MCF 10A (cell line): ENCODE results near the gene PTPRT. TPM values are rescaled to one million over a fixed set of nuclear protein-coding genes. Genes with fewer than 3 reads are reported as not detected.

Experiments
- BruUV-seq: library from RNA; stranded (reverse); fragments of 400-500 nt; replicated peaks from 2 replicates; lab custom pipeline; 2021; lab: Mats Ljungman, UMichigan
- CTCF ChIA-PET: fragments of 300-600 bp; sonication (Branson Sonifier 250); formaldehyde crosslinking; extraction: SDS; loops from one replicate; lab custom pipeline; 2021; ENCODE audit warnings: antibody characterized with exemption, inconsistent platforms; lab: Yijun Ruan, JAX
- POLR2A ChIA-PET: fragments of 300-600, 350-650 bp; sonication (Branson Sonifier 250); formaldehyde crosslinking; extraction: SDS; loops from one replicate; lab custom pipeline; 2020; ENCODE audit warnings: antibody characterized with exemption, inconsistent platforms; lab: Yijun Ruan, JAX
- DNase-seq: peaks from one replicate; pipeline ENCODE4 v3.0.0-alpha.2; 2018; ENCODE audit not compliant: unreplicated experiment
- H3K27ac Mint-ChIP-seq: one replicate; pipeline ENCODE4 v1.8.0; 2022; ENCODE audit warnings: mild to moderate bottlenecking, low read depth, mixed read lengths; ENCODE audit not compliant: unreplicated experiment
- H3K27me3 Mint-ChIP-seq: one replicate; pipeline ENCODE4 v1.8.0; 2022; ENCODE audit warnings: mixed read lengths; ENCODE audit not compliant: insufficient read depth, unreplicated experiment
- H3K36me3 Mint-ChIP-seq: one replicate; pipeline ENCODE4 v1.8.0; 2022; ENCODE audit warnings: mild to moderate bottlenecking, moderate library complexity, mixed read lengths; ENCODE audit not compliant: insufficient read depth, unreplicated experiment
- H3K4me1 Mint-ChIP-seq: one replicate; pipeline ENCODE4 v1.8.0; 2022; ENCODE audit warnings: mixed read lengths; ENCODE audit not compliant: insufficient read depth, unreplicated experiment
- H3K4me3 Mint-ChIP-seq: one replicate; pipeline ENCODE4 v1.8.0; 2022; ENCODE audit warnings: mild to moderate bottlenecking, moderate library complexity, mixed read lengths; ENCODE audit not compliant: unreplicated experiment
- H3K9me3 Mint-ChIP-seq: one replicate; pipeline ENCODE4 v1.8.0; 2022; ENCODE audit warnings: mixed read lengths; ENCODE audit not compliant: unreplicated experiment
- intact Hi-C: fragments of 100-400 bp; cut with micrococcal nuclease; formaldehyde crosslinking; loops from 2 replicates; pipeline ENCODE4 v1.14.1; 2022
- total RNA-seq: library from RNA; stranded (reverse); gene quantifications from 2 replicates; pipeline ENCODE4 v1.2.3, GENCODE V29; 2022
- TF ChIP-seq, protein P1 (sequence below): fragments of 200-600 bp; IDR thresholded peaks from one replicate; pipeline ENCODE4 v1.8.0; 2022; ENCODE audit warnings: antibody characterized with exemption, mild to moderate bottlenecking; ENCODE audit not compliant: unreplicated experiment

Gene PTPRT
- total RNA-seq, 1 experiment from 2014 or later = not detected

DNA sequence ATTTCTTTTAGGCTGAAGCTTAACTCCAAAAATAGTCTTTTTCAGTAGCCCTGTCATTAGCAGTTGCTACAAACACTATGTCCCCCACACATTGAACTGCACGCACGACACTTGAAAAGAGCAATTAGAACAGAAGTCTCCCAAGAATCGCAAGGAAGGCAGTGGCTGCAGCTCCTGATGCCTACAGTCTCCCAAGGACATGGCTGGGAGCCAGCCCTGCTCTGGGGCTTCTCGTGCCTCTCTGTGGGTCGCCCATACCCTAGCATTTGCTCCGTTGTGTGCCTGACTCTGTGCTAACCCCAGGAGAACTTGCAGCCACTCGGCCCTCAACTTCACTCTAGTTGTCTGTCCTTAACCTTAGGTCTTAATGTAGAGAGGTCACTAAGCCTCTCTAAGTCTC, 454.2 kb downstream of the PTPRT start:
- no peaks in the 10 kb centered on the region for H3K27me3 Mint-ChIP-seq
- H3K27ac Mint-ChIP-seq = no peak overlapping the region
- H3K4me3 Mint-ChIP-seq = no peak overlapping the region
- TF ChIP-seq, protein P1, sequence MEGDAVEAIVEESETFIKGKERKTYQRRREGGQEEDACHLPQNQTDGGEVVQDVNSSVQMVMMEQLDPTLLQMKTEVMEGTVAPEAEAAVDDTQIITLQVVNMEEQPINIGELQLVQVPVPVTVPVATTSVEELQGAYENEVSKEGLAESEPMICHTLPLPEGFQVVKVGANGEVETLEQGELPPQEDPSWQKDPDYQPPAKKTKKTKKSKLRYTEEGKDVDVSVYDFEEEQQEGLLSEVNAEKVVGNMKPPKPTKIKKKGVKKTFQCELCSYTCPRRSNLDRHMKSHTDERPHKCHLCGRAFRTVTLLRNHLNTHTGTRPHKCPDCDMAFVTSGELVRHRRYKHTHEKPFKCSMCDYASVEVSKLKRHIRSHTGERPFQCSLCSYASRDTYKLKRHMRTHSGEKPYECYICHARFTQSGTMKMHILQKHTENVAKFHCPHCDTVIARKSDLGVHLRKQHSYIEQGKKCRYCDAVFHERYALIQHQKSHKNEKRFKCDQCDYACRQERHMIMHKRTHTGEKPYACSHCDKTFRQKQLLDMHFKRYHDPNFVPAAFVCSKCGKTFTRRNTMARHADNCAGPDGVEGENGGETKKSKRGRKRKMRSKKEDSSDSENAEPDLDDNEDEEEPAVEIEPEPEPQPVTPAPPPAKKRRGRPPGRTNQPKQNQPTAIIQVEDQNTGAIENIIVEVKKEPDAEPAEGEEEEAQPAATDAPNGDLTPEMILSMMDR = no peak
- intact Hi-C loops = no loop called here
- H3K4me1 Mint-ChIP-seq = no peaks in the 10 kb centered on the region
- BruUV-seq = no TSS peak
- no peaks in the 10 kb centered on the region for H3K36me3 Mint-ChIP-seq
- H3K9me3 Mint-ChIP-seq = peaks cover 67% of the 10 kb centered on the region
- ChIA-PET CTCF (no interaction called here), POLR2A (no interaction called here)
- no peak for DNase-seq

DNA sequence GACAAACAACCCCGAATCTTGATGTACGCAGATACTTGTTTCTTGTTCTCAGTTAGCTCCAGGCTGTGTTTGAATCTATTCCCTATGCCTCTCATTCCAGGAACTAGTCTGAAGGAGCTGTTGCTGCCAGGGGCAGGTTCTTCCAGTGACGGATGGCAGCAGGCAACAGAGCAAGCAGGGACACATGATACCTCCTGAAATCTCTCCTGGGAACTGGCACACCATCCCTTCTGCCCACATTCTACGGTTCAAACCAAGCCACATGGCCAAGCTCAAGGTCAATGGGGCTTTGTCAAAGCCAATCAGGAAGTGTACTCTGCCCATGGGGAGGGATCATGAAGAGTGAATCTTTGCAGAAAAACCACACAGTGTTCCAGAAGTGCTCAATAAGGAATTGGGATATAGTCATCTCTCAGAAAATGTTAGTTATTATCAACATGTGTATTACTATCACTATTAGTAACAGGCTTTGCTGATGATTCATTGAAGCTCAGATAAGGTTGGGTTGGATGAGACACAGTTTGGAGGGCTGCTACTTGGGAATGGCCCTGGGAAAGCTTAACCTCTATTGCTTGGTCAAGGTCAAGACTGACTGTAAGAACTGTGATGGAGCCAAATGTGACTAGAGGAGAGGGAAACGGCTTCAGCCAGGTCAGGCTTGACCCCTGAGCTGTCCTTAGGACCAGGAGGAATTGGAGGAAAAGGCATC, 454.9 kb downstream of the PTPRT start:
- no peak overlapping the region for H3K4me3 Mint-ChIP-seq
- no peaks in the 10 kb centered on the region for H3K36me3 Mint-ChIP-seq
- no peaks in the 10 kb centered on the region for H3K27me3 Mint-ChIP-seq
- intact Hi-C loops = no loop called here
- no TSS peak for BruUV-seq
- ChIA-PET POLR2A (no interaction called here), CTCF (no interaction called here)
- TF ChIP-seq, protein P1 = no peak
- H3K27ac Mint-ChIP-seq = no peak overlapping the region
- no peaks in the 10 kb centered on the region for H3K4me1 Mint-ChIP-seq
- DNase-seq = no peak
- peaks cover 73% of the 10 kb centered on the region for H3K9me3 Mint-ChIP-seq

DNA sequence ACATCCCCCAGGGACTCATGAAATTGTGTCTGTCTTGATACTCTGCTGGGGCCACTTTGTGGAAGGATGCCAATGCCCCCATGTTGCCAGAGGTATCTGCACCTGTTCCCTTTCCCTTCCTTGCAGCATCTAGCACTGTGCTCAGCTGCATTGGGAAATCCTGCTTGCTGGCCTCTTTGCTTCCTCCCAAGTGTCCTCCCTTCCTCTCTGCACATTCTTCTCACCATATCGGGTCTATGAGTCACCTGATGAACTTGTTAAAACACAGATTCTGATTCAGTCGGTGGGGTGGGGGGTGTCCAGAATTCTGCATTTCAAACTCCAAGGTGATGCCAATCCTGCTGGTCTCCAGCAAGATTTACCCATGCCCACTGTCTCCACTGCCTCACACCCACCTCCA, 467.8 kb downstream of the PTPRT start:
- no TSS peak for BruUV-seq
- Mint-ChIP-seq H3K27ac (no peak overlapping the region), H3K27me3 (no peaks in the 10 kb centered on the region), H3K36me3 (no peaks in the 10 kb centered on the region), H3K4me1 (no peaks in the 10 kb centered on the region), H3K4me3 (no peak overlapping the region), H3K9me3 (peaks cover 14% of the 10 kb centered on the region)
- TF ChIP-seq, protein P1 = no peak
- no peak for DNase-seq
- intact Hi-C loops = no loop called here
- ChIA-PET POLR2A (no interaction called here), CTCF (no interaction called here)

DNA sequence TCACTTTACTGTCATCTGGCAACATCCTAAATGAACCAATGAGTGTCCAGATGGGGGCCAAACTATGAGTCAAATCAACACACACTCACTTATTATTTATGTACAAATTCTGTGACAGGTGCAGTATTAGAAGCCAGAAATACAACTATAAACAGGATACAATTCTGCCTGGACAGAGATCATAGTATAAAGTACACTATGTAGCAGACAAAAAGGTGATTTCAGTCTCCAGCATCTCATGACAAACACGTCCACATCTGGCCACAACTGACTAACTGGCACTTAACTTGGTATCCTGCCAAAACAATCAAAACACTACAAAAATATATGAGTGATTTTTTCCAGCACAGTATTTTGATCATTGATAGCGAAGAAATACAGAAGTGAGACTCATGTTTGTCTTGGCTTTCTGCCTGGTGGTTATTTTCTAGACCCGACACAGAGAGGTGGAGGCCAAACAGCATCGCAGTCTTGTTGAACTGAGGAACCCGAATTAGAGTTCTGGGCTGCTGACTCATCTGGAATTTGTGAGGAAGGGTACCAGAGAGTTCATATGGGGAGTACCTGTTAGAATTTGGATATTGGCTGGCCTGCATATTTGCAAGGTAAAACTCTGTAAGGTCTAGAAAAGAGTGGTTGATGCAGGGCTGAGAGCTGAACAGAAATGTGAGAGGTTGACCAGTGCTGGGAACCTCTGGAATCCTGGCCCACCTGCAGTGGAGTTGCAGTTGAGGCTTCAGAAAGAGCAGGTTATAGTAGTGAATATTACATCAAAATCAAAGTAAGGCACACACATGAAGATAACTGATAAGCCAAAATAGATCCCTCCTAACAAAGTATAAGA, 475.2 kb downstream of the PTPRT start:
- Mint-ChIP-seq H3K27ac (no peak overlapping the region), H3K4me3 (no peak overlapping the region), H3K36me3 (no peaks in the 10 kb centered on the region), H3K27me3 (no peaks in the 10 kb centered on the region), H3K9me3 (peaks cover 20% of the 10 kb centered on the region), H3K4me1 (no peaks in the 10 kb centered on the region)
- DNase-seq = no peak
- intact Hi-C loops = no loop called here
- CTCF ChIA-PET = no interaction called here
- BruUV-seq = no TSS peak
- TF ChIP-seq, protein P1 = no peak
- POLR2A ChIA-PET = no interaction called here
